OCI-LY7 (cell line): ENCODE data around the gene CABP1. TPM values are rescaled to one million over a fixed set of nuclear protein-coding genes. Genes with fewer than 3 reads are reported as not detected.
A peak's percentile ranks its signal among the peaks of the same experiment; 100 is the strongest.

Source experiments
- BruUV-seq: library from RNA; stranded (reverse); fragments of 400-500 nt; replicated peaks from 2 replicates; lab custom pipeline; 2021; lab: Mats Ljungman, UMichigan
- CTCF ChIA-PET: fragments of 300-600 bp; sonication (Branson Sonifier 250); formaldehyde crosslinking; loops from one replicate; lab custom pipeline; 2022; ENCODE audit warnings: antibody characterized with exemption; ENCODE audit not compliant: unreplicated experiment; lab: Charles Lee
- POLR2A ChIA-PET: fragments of 300-600 bp; sonication (Branson Sonifier 250); formaldehyde crosslinking; loops from one replicate; lab custom pipeline; 2022; ENCODE audit warnings: antibody characterized with exemption; lab: Charles Lee
- DNase-seq: peaks from one replicate; pipeline ENCODE4 v3.0.0-alpha.2; 2015; ENCODE audit warnings: low spot score
- H2AFZ ChIP-seq: fragments of 200-600 bp; sonication (generic), shearing (Covaris generic); 2 replicates; pipeline ENCODE4 v1.6.1; 2014; ENCODE audit warnings: mild to moderate bottlenecking, antibody characterized with exemption, low read length, moderate library complexity
- H3K27ac ChIP-seq: fragments of 200-600 bp; sonication (generic); 2 replicates; pipeline ENCODE4 v1.5.1; 2014; ENCODE audit warnings: mixed run types, low read depth, mild to moderate bottlenecking, moderate library complexity, low read length, inconsistent platforms; ENCODE audit not compliant: poor library complexity, severe bottlenecking
- H3K36me3 ChIP-seq: fragments of 200-600 bp; sonication (generic); 2 replicates; pipeline ENCODE4 v1.6.1; 2014; ENCODE audit warnings: mild to moderate bottlenecking, antibody characterized with exemption, low read length, moderate library complexity, mixed read lengths; ENCODE audit not compliant: insufficient read depth
- H3K4me1 ChIP-seq: fragments of 200-600 bp; sonication (generic); 2 replicates; pipeline ENCODE4 v1.5.1; 2014; ENCODE audit warnings: mild to moderate bottlenecking, low read length; ENCODE audit not compliant: insufficient read depth, poor library complexity, severe bottlenecking
- H3K4me2 ChIP-seq: fragments of 200-600 bp; sonication (generic); 2 replicates; pipeline ENCODE4 v1.6.1; 2014; ENCODE audit warnings: mild to moderate bottlenecking, low read length
- H3K4me3 ChIP-seq: fragments of 200-600 bp; sonication (generic); 2 replicates; pipeline ENCODE4 v1.5.1; 2014; ENCODE audit warnings: mild to moderate bottlenecking, low read depth, low read length; ENCODE audit not compliant: poor library complexity, severe bottlenecking
- H3K79me2 ChIP-seq: fragments of 200-600 bp; sonication (generic); 2 replicates; pipeline ENCODE4 v1.6.1; 2016; ENCODE audit warnings: low read depth, mild to moderate bottlenecking, low read length, moderate library complexity, mixed read lengths; ENCODE audit not compliant: insufficient read depth
- H3K9me2 ChIP-seq: fragments of 200-600 bp; sonication (generic); 2 replicates; pipeline ENCODE4 v1.6.1; 2016; ENCODE audit warnings: mild to moderate bottlenecking, low read length, mixed read lengths; ENCODE audit not compliant: insufficient read depth
- H3K9me3 ChIP-seq: fragments of 200-600 bp; sonication (generic); 2 replicates; pipeline ENCODE4 v1.6.1; 2014; ENCODE audit warnings: mild to moderate bottlenecking, mixed run types, low read length, mixed read lengths
- H4K20me1 ChIP-seq: fragments of 200-600 bp; sonication (generic); 2 replicates; pipeline ENCODE4 v1.6.1; 2014; ENCODE audit warnings: mild to moderate bottlenecking, antibody characterized with exemption, low read length, moderate library complexity, mixed read lengths; ENCODE audit not compliant: insufficient read depth
- CTCF ChIP-seq: fragments of 200-600 bp; sonication (generic); conservative IDR thresholded peaks from 2 replicates; pipeline ENCODE4 v1.5.1; 2014; ENCODE audit warnings: mild to moderate bottlenecking, antibody characterized with exemption, low read length, moderate library complexity, mixed read lengths
- EZH2phosphoT487 ChIP-seq: fragments of 200-600 bp; sonication (generic); IDR thresholded peaks from 2 replicates; pipeline ENCODE4 v1.6.1; 2018; ENCODE audit warnings: low read depth, borderline replicate concordance, mild to moderate bottlenecking, mixed run types, antibody characterized with exemption, low read length, moderate library complexity, mixed read lengths
- intact Hi-C: fragments of 100-400 bp; cut with micrococcal nuclease; formaldehyde crosslinking; loops from one replicate; pipeline ENCODE4 v1.10.0; 2022; ENCODE audit not compliant: unreplicated experiment
- total RNA-seq, 2 experiments: library from RNA; depleted of rRNA in 1 of 2; stranded (reverse); fragments of >200 nt in 1 of 2; shearing (Covaris generic) in 1 of 2; gene quantifications; 2 replicates each; pipeline ENCODE4 v1.2.3, GENCODE V29; 2014 to 2022

Gene CABP1
- total RNA-seq, 2 experiments from 2014 or later, result 0.79 to 3.8 TPM

- no TSS peak for BruUV-seq
- H3K79me2 ChIP-seq, result no peaks in the 10 kb centered on the region
- H3K4me3 ChIP-seq, result no peak overlapping the region
- H2AFZ ChIP-seq, result peak overlapping the region; percentile 45; the same call in 1 of the 2 replicates
- H3K27ac ChIP-seq, result peak overlapping the region; percentile 66
- intact Hi-C loops, result no loop called here
- peak overlapping the region; percentile 56 for H3K4me2 ChIP-seq
- H3K4me1 ChIP-seq, result peaks cover 58% of the 10 kb centered on the region
- no peaks in the 10 kb centered on the region for H3K9me3 ChIP-seq
- ChIA-PET POLR2A (interaction anchor here (0.8 to 1.5 kb wide), 3 partner anchors 8 to 567 kb away, joined by 3 to 11 read pairs (median 6); no protein-coding TSS in a partner anchor), CTCF (interaction anchor here (0.5 to 0.8 kb wide), 2 partner anchors 28 kb away, joined by 3 to 4 read pairs; no protein-coding TSS in a partner anchor)
- TF ChIP-seq CTCF, result no peak
- TF ChIP-seq EZH2phosphoT487, result no peak
- no peaks in the 10 kb centered on the region for H3K36me3 ChIP-seq
- DNase-seq, result peak; percentile 62
- H4K20me1 ChIP-seq, result no peaks in the 10 kb centered on the region
- H3K9me2 ChIP-seq, result no peaks in the 10 kb centered on the region
Measured at GRCh38 chr12:120677765-120678473, 37.5 kb downstream of the CABP1 start.

GRCh38 chr12:120678572-120678971, 38.1 kb downstream of the CABP1 start:
- H3K9me2 ChIP-seq, result no peaks in the 10 kb centered on the region
- peak overlapping the region; percentile 45; the same call in 1 of the 2 replicates for H2AFZ ChIP-seq
- no peaks in the 10 kb centered on the region for H3K36me3 ChIP-seq
- ChIA-PET CTCF (interaction anchor here (0.8 to 1.5 kb wide), 2 partner anchors 13 to 29 kb away, joined by 3 to 4 read pairs; no protein-coding TSS in a partner anchor), POLR2A (interaction anchor here (0.7 to 1.5 kb wide), 4 partner anchors 9 to 691 kb away, joined by 3 to 11 read pairs (median 6); no protein-coding TSS in a partner anchor)
- BruUV-seq, result no TSS peak
- H3K9me3 ChIP-seq, result no peaks in the 10 kb centered on the region
- no peaks in the 10 kb centered on the region for H4K20me1 ChIP-seq
- no peak for DNase-seq
- H3K4me3 ChIP-seq, result no peak overlapping the region
- no peaks in the 10 kb centered on the region for H3K79me2 ChIP-seq
- H3K4me1 ChIP-seq, result peaks cover 62% of the 10 kb centered on the region
- TF ChIP-seq CTCF (no peak), EZH2phosphoT487 (no peak)
- peak overlapping the region; percentile 66 for H3K27ac ChIP-seq
- intact Hi-C loops, result no loop called here
- peak overlapping the region; percentile 56 for H3K4me2 ChIP-seq
